HG03196 (cell line): ENCODE results near the gene STRIP1.

ENCODE experiments used
- ATAC-seq: cut with Tn5 transposase; IDR thresholded peaks from one replicate; pipeline ENCODE4 v1.9.1; 2021; ENCODE audit not compliant: unreplicated experiment

The STRIP1 gene

GRCh38 chr1:110050602-110051261 lies 16.3 kb downstream of the STRIP1 start:
- no peak for ATAC-seq

- ATAC-seq, result no peak
Measured at GRCh38 chr1:110051262-110051648, 16.8 kb downstream of the STRIP1 start.

- ATAC-seq, result no peak
Measured at GRCh38 chr1:110053552-110054428, 19.4 kb downstream of the STRIP1 start.

- ATAC-seq, result no peak
Measured at GRCh38 chr1:110055493-110056284, 21.3 kb downstream of the STRIP1 start.

- ATAC-seq, result no peak
Measured at GRCh38 chr1:110056285-110056683, 21.9 kb downstream of the STRIP1 start.

GRCh38 chr1:110056776-110057175 lies 22.4 kb downstream of the STRIP1 start:
- no peak for ATAC-seq

- no peak for ATAC-seq
Measured at GRCh38 chr1:110057963-110058518, 23.6 kb downstream of the STRIP1 start.

- no peak for ATAC-seq
Measured at GRCh38 chr1:110058591-110058990, 24.2 kb downstream of the STRIP1 start.

- ATAC-seq, result no peak
Measured at GRCh38 chr1:110059133-110059863, 24.9 kb downstream of the STRIP1 start.

- ATAC-seq, result no peak
Measured at GRCh38 chr1:110060034-110060661, 25.7 kb downstream of the STRIP1 start.

GRCh38 chr1:110060662-110061060 lies 26.2 kb downstream of the STRIP1 start:
- no peak for ATAC-seq

- no peak for ATAC-seq
Measured at GRCh38 chr1:110061341-110061740, 26.9 kb downstream of the STRIP1 start.

GRCh38 chr1:110062612-110063011 lies 28.2 kb downstream of the STRIP1 start:
- no peak for ATAC-seq

- ATAC-seq, result no peak
Measured at GRCh38 chr1:110063781-110064180, 29.4 kb downstream of the STRIP1 start.

- ATAC-seq, result no peak
Measured at GRCh38 chr1:110064576-110065337, 30.3 kb downstream of the STRIP1 start.

- no peak for ATAC-seq
Measured at GRCh38 chr1:110065841-110066240, 31.4 kb downstream of the STRIP1 start.

- ATAC-seq, result no peak
Measured at GRCh38 chr1:110067479-110067892, 33.1 kb downstream of the STRIP1 start.

GRCh38 chr1:110067893-110068645 lies 33.6 kb downstream of the STRIP1 start:
- no peak for ATAC-seq
